SU-DHL-6 (cell line): ENCODE measurements around the gene BACE1.

Experiments used
- H2AFZ ChIP-seq: fragments of 200-600 bp; sonication (generic); 2 replicates; pipeline ENCODE4 v1.6.1; 2014; ENCODE audit warnings: low read depth, mild to moderate bottlenecking, moderate library complexity, mixed read lengths, antibody characterized with exemption, low read length; ENCODE audit not compliant: severe bottlenecking
- H3F3A ChIP-seq: fragments of 200-600 bp; shearing (Covaris generic); 2 replicates; pipeline ENCODE4 v1.6.0; 2016; ENCODE audit warnings: antibody characterized with exemption, mild to moderate bottlenecking; ENCODE audit not compliant: insufficient read depth
- H3K27ac ChIP-seq: fragments of 200-600 bp; sonication (generic); 2 replicates; pipeline ENCODE4 v1.5.1; 2016; ENCODE audit warnings: low read depth, mild to moderate bottlenecking, low read length, moderate library complexity, mixed read lengths
- H3K27me3 ChIP-seq: fragments of 200-600 bp; sonication (generic), shearing (Covaris generic); 2 replicates; pipeline ENCODE4 v1.6.0; 2014; ENCODE audit warnings: mild to moderate bottlenecking, low read length
- H3K36me3 ChIP-seq: fragments of 200-600 bp; sonication (generic); 2 replicates; pipeline ENCODE4 v1.6.1; 2014; ENCODE audit warnings: mild to moderate bottlenecking, low read length, mixed read lengths
- H3K4me2 ChIP-seq: fragments of 300-600, 200-600 bp; shearing (Covaris generic), sonication (generic); 2 replicates; pipeline ENCODE4 v1.6.0; 2014; ENCODE audit warnings: low read length, low read depth, mild to moderate bottlenecking; ENCODE audit not compliant: poor library complexity, severe bottlenecking
- H3K4me3 ChIP-seq: fragments of 200-600 bp; sonication (generic); 2 replicates; pipeline ENCODE4 v1.5.1; 2014; ENCODE audit warnings: antibody characterized with exemption, low read length, mild to moderate bottlenecking, mixed read lengths; ENCODE audit not compliant: insufficient read depth, poor library complexity, severe bottlenecking
- H3K79me2 ChIP-seq: fragments of 200-600 bp; sonication (generic); 2 replicates; pipeline ENCODE4 v1.6.1; 2014; ENCODE audit warnings: mild to moderate bottlenecking, low read length, moderate library complexity; ENCODE audit not compliant: insufficient read depth
- H3K9ac ChIP-seq: fragments of 200-600 bp; sonication (generic); 2 replicates; pipeline ENCODE4 v1.7.0; 2014; ENCODE audit warnings: mild to moderate bottlenecking, low read length
- H3K9me2 ChIP-seq: fragments of 200-600 bp; sonication (generic); replicated peaks from 2 replicates; pipeline ENCODE4 v1.6.1; 2014; ENCODE audit warnings: low read length; ENCODE audit not compliant: insufficient read depth
- H3K9me3 ChIP-seq: fragments of 200-600 bp; sonication (generic); 2 replicates; pipeline ENCODE4 v1.6.1; 2014; ENCODE audit warnings: low read length, mixed read lengths; ENCODE audit not compliant: insufficient read depth
- H4K20me1 ChIP-seq: fragments of 200-600 bp; sonication (generic); 2 replicates; pipeline ENCODE4 v1.6.1; 2014; ENCODE audit warnings: low read depth, mild to moderate bottlenecking, antibody characterized with exemption, low read length, moderate library complexity, mixed read lengths
- EZH2phosphoT487 ChIP-seq: fragments of 200-600 bp; sonication (generic), shearing (Covaris generic); conservative IDR thresholded peaks from 2 replicates; pipeline ENCODE4 v1.6.1; 2018; ENCODE audit warnings: mild to moderate bottlenecking, antibody characterized with exemption, low read length, moderate library complexity, mixed read lengths
- TF ChIP-seq, protein P1 (sequence below): fragments of 200-600 bp; sonication (generic); IDR thresholded peaks from one replicate; pipeline ENCODE4 v1.5.1; 2017; ENCODE audit warnings: antibody characterized with exemption, mild to moderate bottlenecking, low read length, moderate library complexity; ENCODE audit not compliant: insufficient read depth, poor library complexity, severe bottlenecking

Gene BACE1

DNA sequence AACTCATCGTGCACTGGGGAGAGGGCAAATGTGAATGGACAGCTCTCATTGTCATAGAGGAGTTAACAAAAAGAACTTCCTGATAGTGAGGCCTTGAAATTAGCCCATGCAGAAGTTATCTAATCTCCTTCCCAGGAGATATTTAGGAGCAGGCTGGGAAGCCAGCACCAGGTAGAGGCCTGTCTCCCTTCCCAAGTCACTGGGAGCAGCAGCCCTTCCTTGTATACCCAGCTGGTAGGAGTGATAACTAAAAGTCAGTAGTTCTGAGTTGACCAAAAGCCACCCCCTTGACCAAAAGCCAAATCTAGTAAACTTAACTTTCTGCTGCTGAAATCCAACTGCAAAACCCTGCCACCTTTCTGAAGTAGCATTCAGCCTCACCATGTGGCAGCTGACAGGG, 26.3 kb downstream of the BACE1 start:
- Histone ChIP-seq H3K36me3 (no peaks in the 10 kb centered on the region), H3K4me2 (no peak overlapping the region), H3K79me2 (no peaks in the 10 kb centered on the region), H4K20me1 (no peaks in the 10 kb centered on the region), H3K9me2 (no peaks in the 10 kb centered on the region), H3K9ac (no peak overlapping the region), H3K27me3 (no peaks in the 10 kb centered on the region), H3K9me3 (no peaks in the 10 kb centered on the region), H3K27ac (no peak overlapping the region), H3F3A (no peaks in the 10 kb centered on the region), H2AFZ (no peak overlapping the region), H3K4me3 (no peak overlapping the region)
- TF ChIP-seq, protein P1, sequence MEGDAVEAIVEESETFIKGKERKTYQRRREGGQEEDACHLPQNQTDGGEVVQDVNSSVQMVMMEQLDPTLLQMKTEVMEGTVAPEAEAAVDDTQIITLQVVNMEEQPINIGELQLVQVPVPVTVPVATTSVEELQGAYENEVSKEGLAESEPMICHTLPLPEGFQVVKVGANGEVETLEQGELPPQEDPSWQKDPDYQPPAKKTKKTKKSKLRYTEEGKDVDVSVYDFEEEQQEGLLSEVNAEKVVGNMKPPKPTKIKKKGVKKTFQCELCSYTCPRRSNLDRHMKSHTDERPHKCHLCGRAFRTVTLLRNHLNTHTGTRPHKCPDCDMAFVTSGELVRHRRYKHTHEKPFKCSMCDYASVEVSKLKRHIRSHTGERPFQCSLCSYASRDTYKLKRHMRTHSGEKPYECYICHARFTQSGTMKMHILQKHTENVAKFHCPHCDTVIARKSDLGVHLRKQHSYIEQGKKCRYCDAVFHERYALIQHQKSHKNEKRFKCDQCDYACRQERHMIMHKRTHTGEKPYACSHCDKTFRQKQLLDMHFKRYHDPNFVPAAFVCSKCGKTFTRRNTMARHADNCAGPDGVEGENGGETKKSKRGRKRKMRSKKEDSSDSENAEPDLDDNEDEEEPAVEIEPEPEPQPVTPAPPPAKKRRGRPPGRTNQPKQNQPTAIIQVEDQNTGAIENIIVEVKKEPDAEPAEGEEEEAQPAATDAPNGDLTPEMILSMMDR: no peak
- TF ChIP-seq EZH2phosphoT487: no peak

DNA sequence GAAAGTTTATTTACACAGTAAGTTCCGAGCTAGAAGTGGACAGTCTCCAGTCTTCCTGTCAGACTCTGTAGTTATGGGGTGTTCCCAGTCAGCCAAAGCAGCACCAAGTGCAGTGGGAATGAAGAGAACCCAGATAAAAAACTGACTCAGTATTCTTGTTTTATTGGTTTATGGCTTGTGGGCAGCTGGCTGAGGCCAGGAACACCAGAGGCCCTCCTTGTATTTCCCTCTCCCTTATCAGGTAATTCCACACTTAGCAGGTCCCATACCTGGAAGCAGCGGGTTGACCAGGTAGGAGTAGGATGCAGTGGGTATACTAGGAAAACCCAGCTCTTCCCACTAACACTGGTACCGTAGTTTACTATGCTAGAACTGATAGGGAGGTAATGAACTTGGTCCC, 28.4 kb downstream of the BACE1 start:
- H4K20me1 ChIP-seq: no peaks in the 10 kb centered on the region
- H3K27me3 ChIP-seq: no peaks in the 10 kb centered on the region
- no peak overlapping the region for H3K4me2 ChIP-seq
- no peak overlapping the region for H3K4me3 ChIP-seq
- H3K9me3 ChIP-seq: no peaks in the 10 kb centered on the region
- TF ChIP-seq EZH2phosphoT487: no peak
- TF ChIP-seq, protein P1: no peak
- 0 out of 2 replicates have a peak, but pooled peaks cover 5% of the 10 kb centered on the region for H3K36me3 ChIP-seq
- no peaks in the 10 kb centered on the region for H3K79me2 ChIP-seq
- H3F3A ChIP-seq: no peaks in the 10 kb centered on the region
- H3K9ac ChIP-seq: no peak overlapping the region
- no peak overlapping the region for H2AFZ ChIP-seq
- no peak overlapping the region for H3K27ac ChIP-seq
- H3K9me2 ChIP-seq: no peaks in the 10 kb centered on the region

DNA sequence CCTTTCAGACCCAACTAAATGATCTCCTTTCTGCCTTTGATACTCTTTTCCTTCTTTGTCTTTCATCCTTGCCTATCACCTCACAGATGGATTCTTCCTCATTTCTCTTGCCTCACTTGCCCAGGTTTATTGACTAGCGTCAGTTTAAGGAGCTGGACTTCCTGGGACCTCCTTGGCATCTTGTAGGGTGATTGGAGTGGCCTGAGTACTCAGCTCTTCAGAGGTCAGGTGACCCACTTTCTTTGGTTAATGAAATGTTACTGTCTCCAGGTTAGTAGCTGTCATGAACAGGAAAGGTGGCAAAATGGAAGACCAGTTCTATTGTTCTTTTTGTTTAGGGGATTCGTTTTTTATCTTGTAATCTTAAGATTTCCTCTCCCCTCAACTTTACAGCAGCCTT, 29.5 kb downstream of the BACE1 start:
- H4K20me1 ChIP-seq: no peaks in the 10 kb centered on the region
- no peaks in the 10 kb centered on the region for H3K27me3 ChIP-seq
- no peaks in the 10 kb centered on the region for H3K9me2 ChIP-seq
- 0 out of 2 replicates have a peak, but pooled peaks cover 5% of the 10 kb centered on the region for H3K36me3 ChIP-seq
- H3K79me2 ChIP-seq: no peaks in the 10 kb centered on the region
- no peak overlapping the region for H3K9ac ChIP-seq
- TF ChIP-seq, protein P1: no peak
- TF ChIP-seq EZH2phosphoT487: no peak
- H3F3A ChIP-seq: no peaks in the 10 kb centered on the region
- H3K4me2 ChIP-seq: no peak overlapping the region
- H3K27ac ChIP-seq: no peak overlapping the region
- H2AFZ ChIP-seq: no peak overlapping the region
- H3K9me3 ChIP-seq: no peaks in the 10 kb centered on the region
- no peak overlapping the region for H3K4me3 ChIP-seq

DNA sequence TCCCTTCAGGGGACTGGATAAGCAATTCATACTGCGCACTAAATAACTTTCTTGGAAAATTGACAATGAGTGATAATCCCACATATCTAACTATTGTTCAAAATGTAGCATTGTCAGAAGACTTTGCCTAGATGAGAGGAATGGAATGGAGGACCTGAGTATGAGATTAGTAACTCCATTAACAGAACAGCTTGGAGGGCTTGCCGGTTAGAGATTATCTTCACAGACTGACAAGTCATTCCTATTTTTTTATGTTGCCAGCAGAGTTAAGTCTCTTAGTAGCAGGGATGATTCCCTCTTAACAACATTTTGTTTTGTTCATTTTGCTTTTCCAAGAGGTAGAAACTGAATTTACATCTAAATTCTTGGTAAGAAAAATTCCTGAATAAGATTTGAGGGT, 32.0 kb downstream of the BACE1 start:
- no peaks in the 10 kb centered on the region for H4K20me1 ChIP-seq
- H2AFZ ChIP-seq: no peak overlapping the region
- H3K79me2 ChIP-seq: no peaks in the 10 kb centered on the region
- no peak overlapping the region for H3K27ac ChIP-seq
- H3K27me3 ChIP-seq: no peaks in the 10 kb centered on the region
- H3K9me2 ChIP-seq: no peaks in the 10 kb centered on the region
- no peak overlapping the region for H3K9ac ChIP-seq
- TF ChIP-seq EZH2phosphoT487: no peak
- TF ChIP-seq, protein P1: no peak
- H3K4me3 ChIP-seq: no peak overlapping the region
- no peak overlapping the region for H3K4me2 ChIP-seq
- H3F3A ChIP-seq: no peaks in the 10 kb centered on the region
- 0 out of 2 replicates have a peak, but pooled peaks cover 5% of the 10 kb centered on the region for H3K36me3 ChIP-seq
- no peaks in the 10 kb centered on the region for H3K9me3 ChIP-seq
